HL-60 (cell line): ENCODE measurements around the gene LGR6.

Experiments used
- DNase-seq, 2 experiments: peaks; one replicate each; pipeline ENCODE4 v3.0.0-alpha.2; 2010 to 2020; ENCODE audit warnings: low read depth in 1 of 2, low spot score in 1 of 2
- H3K27ac ChIP-seq: fragments of 250-450 bp; sonication (Bioruptor Pico); replicated peaks from 2 replicates; pipeline ENCODE4 v1.5.1; 2020; ENCODE audit warnings: mild to moderate bottlenecking, moderate library complexity
- H3K27me3 ChIP-seq: fragments of 250-450 bp; sonication (Bioruptor Pico); 2 replicates; pipeline ENCODE4 v1.5.1; 2021; ENCODE audit warnings: mild to moderate bottlenecking, moderate library complexity; ENCODE audit not compliant: insufficient read depth, poor library complexity, severe bottlenecking
- H3K4me3 ChIP-seq: replicated peaks from 2 replicates; pipeline ENCODE4 v1.5.1; 2011; ENCODE audit warnings: mild to moderate bottlenecking, control low read depth, low read length; ENCODE audit not compliant: insufficient read depth
- CTCF ChIP-seq: IDR thresholded peaks from one replicate; pipeline ENCODE4 v1.5.1; 2011; ENCODE audit warnings: low read length, control low read depth, inconsistent platforms; ENCODE audit not compliant: insufficient read depth
- GABPA ChIP-seq: IDR thresholded peaks from 2 replicates; pipeline ENCODE4 v1.6.1; 2012; ENCODE audit warnings: low read depth
- POLR2AphosphoS5 ChIP-seq: IDR thresholded peaks from 2 replicates; pipeline ENCODE4 v1.6.1; 2012; ENCODE audit warnings: low read depth
- REST ChIP-seq: IDR thresholded peaks from 2 replicates; pipeline ENCODE4 v1.6.1; 2012; ENCODE audit warnings: low read depth; ENCODE audit not compliant: insufficient replicate concordance
- SPI1 ChIP-seq: IDR thresholded peaks from 2 replicates; pipeline ENCODE4 v1.6.1; 2012; ENCODE audit warnings: low read depth, mild to moderate bottlenecking, borderline replicate concordance

Gene LGR6

GRCh38 chr1:202357506-202357905, 163.9 kb downstream of the LGR6 start:
- TF ChIP-seq GABPA (no peak), CTCF (no peak), POLR2AphosphoS5 (no peak), SPI1 (no peak), REST (no peak)
- no peaks in the 10 kb centered on the region for H3K27me3 ChIP-seq
- no peak overlapping the region for H3K4me3 ChIP-seq
- no peak overlapping the region for H3K27ac ChIP-seq
- no peak for DNase-seq

GRCh38 chr1:202361224-202361623, 167.6 kb downstream of the LGR6 start:
- Histone ChIP-seq H3K27ac (no peak overlapping the region), H3K4me3 (no peak overlapping the region), H3K27me3 (no peaks in the 10 kb centered on the region)
- TF ChIP-seq CTCF (no peak), SPI1 (no peak), REST (no peak), POLR2AphosphoS5 (no peak)
- DNase-seq = no peak

- TF ChIP-seq REST (no peak), GABPA (no peak), SPI1 (no peak), CTCF (no peak), POLR2AphosphoS5 (no peak)
- DNase-seq = no peak
- Histone ChIP-seq H3K27ac (no peak overlapping the region), H3K27me3 (no peaks in the 10 kb centered on the region), H3K4me3 (no peak overlapping the region)
Measured at GRCh38 chr1:202361701-202362100, 168.1 kb downstream of the LGR6 start.
